ENCODE results near the gene SH3GL1.

Gene SH3GL1

GRCh38 chr19:4373601-4374497 lies 26.5 kb downstream of the SH3GL1 start:
- CTCF ChIA-PET: no interaction called here
- TF ChIP-seq NFRKB (IDR thresholded peaks at IDR 0.05) (no peak), ARNT (IDR thresholded peaks at IDR 0.05) (no peak), TARDBP (IDR thresholded peaks at IDR 0.05) (no peak), L3MBTL2 (conservative IDR thresholded peaks at IDR 0.05) (no peak), FOXM1 (IDR thresholded peaks at IDR 0.05; ENCODE audit: borderline replicate concordance) (no peak), LEF1 (IDR thresholded peaks at IDR 0.05; ENCODE audit: borderline replicate concordance) (no peak), PKNOX1 (IDR thresholded peaks at IDR 0.05) (no peak), SUZ12 (IDR thresholded peaks at IDR 0.05) (no peak), ELF4 (IDR thresholded peaks at IDR 0.05) (no peak), SP1 (IDR thresholded peaks at IDR 0.05) (no peak), FOXK2 (IDR thresholded peaks at IDR 0.05) (no peak), FOXA1 (IDR thresholded peaks at IDR 0.05) (no peak), BHLHE40 (IDR thresholded peaks at IDR 0.05; ENCODE audit: borderline replicate concordance) (no peak), ZNF384 (IDR thresholded peaks at IDR 0.05) (no peak), HDGF (IDR thresholded peaks at IDR 0.05; ENCODE audit: borderline replicate concordance) (no peak), CTBP1 (IDR thresholded peaks at IDR 0.05; ENCODE audit: borderline replicate concordance) (no peak)
- no peak for DNase-seq (ENCODE audit: extremely low spot score)
- POLR2A ChIA-PET: no interaction called here

GRCh38 chr19:4373013-4373367 lies 27.4 kb downstream of the SH3GL1 start:
- CTCF ChIA-PET: no interaction called here
- TF ChIP-seq ARNT (IDR thresholded peaks at IDR 0.05): no peak
- no peak for TF ChIP-seq CTBP1 (IDR thresholded peaks at IDR 0.05; ENCODE audit: borderline replicate concordance)
- no peak for TF ChIP-seq FOXK2 (IDR thresholded peaks at IDR 0.05)
- no peak for TF ChIP-seq L3MBTL2 (conservative IDR thresholded peaks at IDR 0.05)
- TF ChIP-seq FOXM1 (IDR thresholded peaks at IDR 0.05; ENCODE audit: borderline replicate concordance): no peak
- TF ChIP-seq HDGF (IDR thresholded peaks at IDR 0.05; ENCODE audit: borderline replicate concordance): no peak
- no peak for TF ChIP-seq BHLHE40 (IDR thresholded peaks at IDR 0.05; ENCODE audit: borderline replicate concordance)
- TF ChIP-seq PKNOX1 (IDR thresholded peaks at IDR 0.05): no peak
- TF ChIP-seq ELF4 (IDR thresholded peaks at IDR 0.05): no peak
- no peak for TF ChIP-seq ZNF384 (IDR thresholded peaks at IDR 0.05)
- TF ChIP-seq LEF1 (IDR thresholded peaks at IDR 0.05; ENCODE audit: borderline replicate concordance): no peak
- no peak for TF ChIP-seq SP1 (IDR thresholded peaks at IDR 0.05)
- TF ChIP-seq FOXA1 (IDR thresholded peaks at IDR 0.05): no peak
- no peak for TF ChIP-seq TARDBP (IDR thresholded peaks at IDR 0.05)
- TF ChIP-seq NFRKB (IDR thresholded peaks at IDR 0.05): no peak
- TF ChIP-seq SUZ12 (IDR thresholded peaks at IDR 0.05): no peak
- POLR2A ChIA-PET: no interaction called here
- no peak for DNase-seq (ENCODE audit: extremely low spot score)

- POLR2A ChIA-PET: no interaction called here
- DNase-seq (ENCODE audit: extremely low spot score): no peak
- TF ChIP-seq ZNF384 (IDR thresholded peaks at IDR 0.05) (no peak), CTBP1 (IDR thresholded peaks at IDR 0.05; ENCODE audit: borderline replicate concordance) (no peak), BHLHE40 (IDR thresholded peaks at IDR 0.05; ENCODE audit: borderline replicate concordance) (no peak), PKNOX1 (IDR thresholded peaks at IDR 0.05) (no peak), HDGF (IDR thresholded peaks at IDR 0.05; ENCODE audit: borderline replicate concordance) (no peak), TARDBP (IDR thresholded peaks at IDR 0.05) (no peak), FOXK2 (IDR thresholded peaks at IDR 0.05) (no peak), SP1 (IDR thresholded peaks at IDR 0.05) (no peak), FOXM1 (IDR thresholded peaks at IDR 0.05; ENCODE audit: borderline replicate concordance) (no peak), SUZ12 (IDR thresholded peaks at IDR 0.05) (no peak), ARNT (IDR thresholded peaks at IDR 0.05) (no peak)
- CTCF ChIA-PET: no interaction called here
These were observed 28.0 kb downstream of the SH3GL1 start for GRCh38 chr19:4372165-4373012.

GRCh38 chr19:4371247-4372164 lies 28.8 kb downstream of the SH3GL1 start:
- CTCF ChIA-PET: no interaction called here

More at GRCh38 chr19:4371247-4372164, 28.8 kb downstream of the SH3GL1 start:
- TF ChIP-seq LEF1 (IDR thresholded peaks at IDR 0.05; ENCODE audit: borderline replicate concordance): no peak
- no peak for TF ChIP-seq FOXM1 (IDR thresholded peaks at IDR 0.05; ENCODE audit: borderline replicate concordance)
- TF ChIP-seq CTBP1 (IDR thresholded peaks at IDR 0.05; ENCODE audit: borderline replicate concordance): no peak
- no peak for TF ChIP-seq SUZ12 (IDR thresholded peaks at IDR 0.05)
- no peak for TF ChIP-seq BHLHE40 (IDR thresholded peaks at IDR 0.05; ENCODE audit: borderline replicate concordance)
- no peak for TF ChIP-seq HDGF (IDR thresholded peaks at IDR 0.05; ENCODE audit: borderline replicate concordance)
- TF ChIP-seq FOXK2 (IDR thresholded peaks at IDR 0.05): no peak
- no peak for TF ChIP-seq NFRKB (IDR thresholded peaks at IDR 0.05)
- TF ChIP-seq FOXA1 (IDR thresholded peaks at IDR 0.05): no peak
- no peak for TF ChIP-seq TARDBP (IDR thresholded peaks at IDR 0.05)
- TF ChIP-seq L3MBTL2 (conservative IDR thresholded peaks at IDR 0.05): no peak
- TF ChIP-seq ELF4 (IDR thresholded peaks at IDR 0.05): no peak
- no peak for TF ChIP-seq ARNT (IDR thresholded peaks at IDR 0.05)
- TF ChIP-seq PKNOX1 (IDR thresholded peaks at IDR 0.05): no peak
- TF ChIP-seq ZNF384 (IDR thresholded peaks at IDR 0.05): no peak
- no peak for TF ChIP-seq SP1 (IDR thresholded peaks at IDR 0.05)
- no peak for DNase-seq (ENCODE audit: extremely low spot score)
- POLR2A ChIA-PET: no interaction called here

Measured in HEK293T (cell line).